GM21390 (cell line): Measurements from ENCODE around the gene GYS2.
"Not testable (repeated sequence)": the region's sequence is repeated elsewhere in the genome, so short reads cannot be mapped to it uniquely, and the experiment has no call there.

ENCODE experiments used
- ATAC-seq: cut with Tn5 transposase; IDR thresholded peaks from one replicate; pipeline ENCODE4 v1.9.1; 2021; ENCODE audit not compliant: unreplicated experiment

GYS2 gene

GRCh38 chr12:21604245-21605101 lies at the start of gene GYS2:
TSS of gene GYS2 (minus strand) at chr12:21604847. CDS start at chr12:21604592, 255 bp downstream.
- ATAC-seq: no peak

GRCh38 chr12:21651821-21652220 lies 47.2 kb upstream of the GYS2 start:
- ATAC-seq: no peak

- no peak for ATAC-seq
Measured at GRCh38 chr12:21650997-21651396, 46.4 kb upstream of the GYS2 start.

GRCh38 chr12:21649034-21649433 lies 44.4 kb upstream of the GYS2 start:
- no peak for ATAC-seq

- no peak for ATAC-seq
Measured at GRCh38 chr12:21648378-21648777, 43.7 kb upstream of the GYS2 start.

- ATAC-seq: no peak
Measured at GRCh38 chr12:21647179-21647578, 42.5 kb upstream of the GYS2 start.

- ATAC-seq: not testable (repeated sequence)
Measured at GRCh38 chr12:21645041-21645500, 40.4 kb upstream of the GYS2 start.

- ATAC-seq: no peak
Measured at GRCh38 chr12:21644516-21644915, 39.9 kb upstream of the GYS2 start.

- no peak for ATAC-seq
Measured at GRCh38 chr12:21643758-21644157, 39.1 kb upstream of the GYS2 start.

- ATAC-seq: no peak
Measured at GRCh38 chr12:21642707-21643389, 38.2 kb upstream of the GYS2 start.

- no peak for ATAC-seq
Measured at GRCh38 chr12:21638054-21638891, 33.6 kb upstream of the GYS2 start.

GRCh38 chr12:21634245-21634644 lies 29.6 kb upstream of the GYS2 start:
- ATAC-seq: no peak

GRCh38 chr12:21631367-21631766 lies 26.7 kb upstream of the GYS2 start:
- no peak for ATAC-seq

GRCh38 chr12:21627924-21628323 lies 23.3 kb upstream of the GYS2 start:
- no peak for ATAC-seq

- ATAC-seq: no peak
Measured at GRCh38 chr12:21618566-21618965, 13.9 kb upstream of the GYS2 start.

- ATAC-seq: no peak
Measured at GRCh38 chr12:21617030-21617429, 12.4 kb upstream of the GYS2 start.

- no peak for ATAC-seq
Measured at GRCh38 chr12:21615431-21615830, 10.8 kb upstream of the GYS2 start.

GRCh38 chr12:21614506-21614905 lies 9.9 kb upstream of the GYS2 start:
- ATAC-seq: no peak

- no peak for ATAC-seq
Measured at GRCh38 chr12:21613931-21614330, 9.3 kb upstream of the GYS2 start.

GRCh38 chr12:21608196-21608595 lies 3.5 kb upstream of the GYS2 start:
- no peak for ATAC-seq

- no peak for ATAC-seq
Measured at GRCh38 chr12:21607701-21608100, 3.1 kb upstream of the GYS2 start.
